Measurements from ENCODE around the gene ATG9B. TPM values are rescaled to one million over a fixed set of nuclear protein-coding genes. Genes with fewer than 3 reads are reported as not detected.

Gene ATG9B
- total and polyA plus RNA-seq, 9 of the 15 experiments (the other 6 are each of a cell fraction or from before 2014, with no cell fraction given): 0.29 to 8.0 (median 2.1) TPM

- TF ChIP-seq, protein P1, sequence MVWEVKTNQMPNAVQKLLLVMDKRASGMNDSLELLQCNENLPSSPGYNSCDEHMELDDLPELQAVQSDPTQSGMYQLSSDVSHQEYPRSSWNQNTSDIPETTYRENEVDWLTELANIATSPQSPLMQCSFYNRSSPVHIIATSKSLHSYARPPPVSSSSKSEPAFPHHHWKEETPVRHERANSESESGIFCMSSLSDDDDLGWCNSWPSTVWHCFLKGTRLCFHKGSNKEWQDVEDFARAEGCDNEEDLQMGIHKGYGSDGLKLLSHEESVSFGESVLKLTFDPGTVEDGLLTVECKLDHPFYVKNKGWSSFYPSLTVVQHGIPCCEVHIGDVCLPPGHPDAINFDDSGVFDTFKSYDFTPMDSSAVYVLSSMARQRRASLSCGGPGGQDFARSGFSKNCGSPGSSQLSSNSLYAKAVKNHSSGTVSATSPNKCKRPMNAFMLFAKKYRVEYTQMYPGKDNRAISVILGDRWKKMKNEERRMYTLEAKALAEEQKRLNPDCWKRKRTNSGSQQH (CRISPR knock-in tag; IDR thresholded peaks at IDR 0.05): no peak
Measured at GRCh38 chr7:151013356-151013732, 10.9 kb downstream of the ATG9B start (continued).

GRCh38 chr7:151012911-151013347, 11.4 kb downstream of the ATG9B start:
- no peaks in the 10 kb centered on the region for H3K9me3 ChIP-seq (replicated peaks; ENCODE audit: control insufficient read depth, insufficient read depth, low read depth, low read length)
- no peaks in the 10 kb centered on the region; a peak in 1 of 5 replicates for H3K27me3 ChIP-seq (ENCODE audit: control insufficient read depth in 2 of 2, insufficient read depth in 2 of 2, low read length in 2 of 2)
- no TSS peak for BruUV-seq (replicated peaks)
- peaks cover 45% of the 10 kb centered on the region for H3K79me2 ChIP-seq (ENCODE audit: control insufficient read depth, insufficient read depth, low read length)
- H3K9ac ChIP-seq (ENCODE audit: insufficient read depth in 1 of 2, low read depth in 2 of 2, low read length in 2 of 2): peak overlapping the region; percentile 40 to 77; a peak in 3 of 4 replicates
- H3K4me2 ChIP-seq (ENCODE audit: insufficient read depth, low read length): peak overlapping the region; percentile 69
- peaks cover 40 to 84% of the 10 kb centered on the region in 2 experiments for H3K4me1 ChIP-seq (replicated peaks in 1 of 2; ENCODE audit: control insufficient read depth in 2 of 2, insufficient read depth in 2 of 2, low read length in 2 of 2)
- intact Hi-C loops (cut with micrococcal nuclease) (loop anchor here (10.0 kb wide), 1 partner anchor 162 kb away; no protein-coding TSS in a partner anchor), in situ Hi-C loops (cut with MboI) (no loop called here)
- H3K27ac ChIP-seq (ENCODE audit: extremely low read depth, low read depth, low read length): peak overlapping the region; percentile 56; the same call in 2 of the 3 replicates
- H3K9me1 ChIP-seq (ENCODE audit: control insufficient read depth, insufficient read depth, low read length): no peaks in the 10 kb centered on the region
- CTCF ChIA-PET (ENCODE audit: low intra/inter-chr PET ratio): interaction anchor here (1.4 to 1.6 kb wide), 2 partner anchors 8 to 98 kb away, joined by 4 to 5 read pairs; no protein-coding TSS in a partner anchor
- 79% methylated on average over 23 of the region's 23 CpGs for WGBS (ENCODE audit: insufficient coverage, low coverage, missing lambda C conversion rate)
- no peak overlapping the region; the same call in 1 of the 2 replicates for H3K4me3 ChIP-seq
- H2AFZ ChIP-seq (ENCODE audit: low read depth, low read length): no peak overlapping the region
- FAIRE-seq (peak; percentile 57), ATAC-seq (no peak), DNase-seq (ENCODE audit: extremely low read depth in 1 of 4, low spot score in 3 of 4) (peak; percentile 46 to 72 (median 62))
- POLR2A ChIA-PET: interaction anchor here (0.6 to 8.4 kb wide), 5 partner anchors 11 to 215 kb away, joined by 3 to 146 read pairs (median 3); partner anchors contain the start of genes ABCB8 and ATG9B
- H3K36me3 ChIP-seq (ENCODE audit: control insufficient read depth, insufficient read depth, low read length): peaks cover 40% of the 10 kb centered on the region; the same call in 2 of the 3 replicates
- no peaks in the 10 kb centered on the region for H4K20me1 ChIP-seq (replicated peaks; ENCODE audit: control insufficient read depth, insufficient read depth, low read length)
- TF ChIP-seq RAD21 (CRISPR knock-in tag; conservative IDR thresholded peaks at IDR 0.05 in 1 of 2, IDR thresholded peaks at IDR 0.05 in 1 of 2) (peak; percentile 64 to 76), RB1 (IDR thresholded peaks at IDR 0.05; ENCODE audit: low read depth) (no peak), ZBTB7A (IDR thresholded peaks at IDR 0.05; ENCODE audit: borderline replicate concordance, control insufficient read depth, low read depth, low read length) (peak; percentile 32; the same call in 1 of the 2 replicates), CREM (IDR thresholded peaks at IDR 0.05; ENCODE audit: low read depth) (no peak), HIVEP1 (CRISPR knock-in tag; IDR thresholded peaks at IDR 0.05) (no peak), RBM34 (IDR thresholded peaks at IDR 0.05; ENCODE audit: borderline replicate concordance, insufficient read depth, low read length) (no peak), SMAD2 (IDR thresholded peaks at IDR 0.05; ENCODE audit: low read depth, low read length) (no peak), TCFL5 (CRISPR knock-in tag; conservative IDR thresholded peaks at IDR 0.05) (no peak), PTBP1 (IDR thresholded peaks at IDR 0.05; ENCODE audit: low read depth, low read length) (no peak), FOXM1 (IDR thresholded peaks at IDR 0.05; ENCODE audit: low read depth) (no peak), FOXM1 (CRISPR knock-in tag; IDR thresholded peaks at IDR 0.05; ENCODE audit: low read depth) (0 out of 2 replicates have a peak, but pooled peaks have one; percentile 33), TSHZ1 (CRISPR knock-in tag; IDR thresholded peaks at IDR 0.05) (0 out of 2 replicates have a peak, but pooled peaks have one; percentile 36)
- TF ChIP-seq, protein P2, sequence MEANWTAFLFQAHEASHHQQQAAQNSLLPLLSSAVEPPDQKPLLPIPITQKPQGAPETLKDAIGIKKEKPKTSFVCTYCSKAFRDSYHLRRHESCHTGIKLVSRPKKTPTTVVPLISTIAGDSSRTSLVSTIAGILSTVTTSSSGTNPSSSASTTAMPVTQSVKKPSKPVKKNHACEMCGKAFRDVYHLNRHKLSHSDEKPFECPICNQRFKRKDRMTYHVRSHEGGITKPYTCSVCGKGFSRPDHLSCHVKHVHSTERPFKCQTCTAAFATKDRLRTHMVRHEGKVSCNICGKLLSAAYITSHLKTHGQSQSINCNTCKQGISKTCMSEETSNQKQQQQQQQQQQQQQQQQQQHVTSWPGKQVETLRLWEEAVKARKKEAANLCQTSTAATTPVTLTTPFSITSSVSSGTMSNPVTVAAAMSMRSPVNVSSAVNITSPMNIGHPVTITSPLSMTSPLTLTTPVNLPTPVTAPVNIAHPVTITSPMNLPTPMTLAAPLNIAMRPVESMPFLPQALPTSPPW (CRISPR knock-in tag; IDR thresholded peaks at IDR 0.05): peak; percentile 14; the same call in 1 of the 2 replicates
